Activated CD8-positive, alpha-beta memory T cell treated with anti-CD3 and anti-CD28 coated beads, Interleukin-2, amount 10 ng/mL, durations not matched to agents 7 days and 5 days (primary cell): ENCODE results near the gene TOPORS. TPM values are rescaled to one million over a fixed set of nuclear protein-coding genes. Genes with fewer than 3 reads are reported as not detected.

Source experiments
- total RNA-seq, 2 experiments: library from RNA; stranded (reverse); gene quantifications; one replicate each; pipeline ENCODE4 v1.2.3, GENCODE V29; 2021

The TOPORS gene
- total RNA-seq, 2 experiments from 2014 or later, result 12.1 to 15.2 TPM

Other genes with a start within 250 kb of the TOPORS start
- 1 to 10 TPM; 7.0 to 9.9 TPM for gene ACO1, start 167.9 kb downstream of the TOPORS start, total RNA-seq
- 10 to 100 TPM; 27.1 to 40.0 TPM for gene RIGI, start 26.4 kb downstream of the TOPORS start, total RNA-seq
- 10 to 100 TPM; 20.8 to 22.2 TPM for gene SMIM27, start 259 bp downstream of the TOPORS start, total RNA-seq
- 10 to 100 TPM; 48.7 to 56.6 TPM for gene NDUFB6, start 20.6 kb upstream of the TOPORS start, total RNA-seq
- gene TAF1L, start 83.1 kb upstream of the TOPORS start, total RNA-seq, result not detected
- not detected for gene TMEM215, start 231.0 kb upstream of the TOPORS start, total RNA-seq